ENCODE results near the gene TMCO4. TPM values are rescaled to one million over a fixed set of nuclear protein-coding genes. Genes with fewer than 3 reads are reported as not detected.

The TMCO4 gene
- total and polyA plus RNA-seq, 8 donors, result 15.7 to 22.1 (median 18.9) TPM

DNA sequence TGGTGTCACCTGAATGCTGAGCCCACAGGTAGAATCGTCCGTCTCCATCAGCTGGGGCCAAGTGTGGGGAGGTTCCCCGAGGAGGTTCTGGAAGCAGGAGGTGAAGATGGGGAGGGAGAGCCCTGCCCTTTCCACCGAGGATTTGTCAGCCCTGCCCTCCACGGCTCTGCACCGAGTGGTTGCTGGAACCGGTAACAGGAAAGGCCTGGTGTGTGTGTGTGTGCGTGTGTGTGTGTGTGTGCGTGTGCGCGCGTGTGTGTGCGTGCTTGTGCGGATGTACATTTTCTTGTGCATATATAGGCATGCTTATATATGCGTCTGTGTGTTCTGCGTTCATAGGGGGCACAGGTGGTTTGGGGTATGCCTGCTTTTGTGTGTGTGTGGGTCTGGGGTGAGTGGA, 152.1 kb downstream of the TMCO4 start:
- no peak for DNase-seq
- H3K27me3 ChIP-seq, result peaks cover 6 to 46% of the 10 kb centered on the region in 2 donors
- H3K27ac ChIP-seq, result no peak overlapping the region
- peaks cover 0 to 48% of the 10 kb centered on the region in 2 donors for H3K4me1 ChIP-seq
- no peak for TF ChIP-seq CTCF (IDR thresholded peaks at IDR 0.05)
- no peaks in the 10 kb centered on the region for H3K36me3 ChIP-seq
- intact Hi-C loops (cut with DNase I), result loop anchor here in 1 of 2 donors (10.0 kb wide), 1 partner anchor 153 kb away; no protein-coding TSS in a partner anchor
- H3K4me3 ChIP-seq, result peak overlapping the region in 1 of 2 donors; percentile 55
- H3K9me3 ChIP-seq, result no peaks in the 10 kb centered on the region
- no peak for ATAC-seq

DNA sequence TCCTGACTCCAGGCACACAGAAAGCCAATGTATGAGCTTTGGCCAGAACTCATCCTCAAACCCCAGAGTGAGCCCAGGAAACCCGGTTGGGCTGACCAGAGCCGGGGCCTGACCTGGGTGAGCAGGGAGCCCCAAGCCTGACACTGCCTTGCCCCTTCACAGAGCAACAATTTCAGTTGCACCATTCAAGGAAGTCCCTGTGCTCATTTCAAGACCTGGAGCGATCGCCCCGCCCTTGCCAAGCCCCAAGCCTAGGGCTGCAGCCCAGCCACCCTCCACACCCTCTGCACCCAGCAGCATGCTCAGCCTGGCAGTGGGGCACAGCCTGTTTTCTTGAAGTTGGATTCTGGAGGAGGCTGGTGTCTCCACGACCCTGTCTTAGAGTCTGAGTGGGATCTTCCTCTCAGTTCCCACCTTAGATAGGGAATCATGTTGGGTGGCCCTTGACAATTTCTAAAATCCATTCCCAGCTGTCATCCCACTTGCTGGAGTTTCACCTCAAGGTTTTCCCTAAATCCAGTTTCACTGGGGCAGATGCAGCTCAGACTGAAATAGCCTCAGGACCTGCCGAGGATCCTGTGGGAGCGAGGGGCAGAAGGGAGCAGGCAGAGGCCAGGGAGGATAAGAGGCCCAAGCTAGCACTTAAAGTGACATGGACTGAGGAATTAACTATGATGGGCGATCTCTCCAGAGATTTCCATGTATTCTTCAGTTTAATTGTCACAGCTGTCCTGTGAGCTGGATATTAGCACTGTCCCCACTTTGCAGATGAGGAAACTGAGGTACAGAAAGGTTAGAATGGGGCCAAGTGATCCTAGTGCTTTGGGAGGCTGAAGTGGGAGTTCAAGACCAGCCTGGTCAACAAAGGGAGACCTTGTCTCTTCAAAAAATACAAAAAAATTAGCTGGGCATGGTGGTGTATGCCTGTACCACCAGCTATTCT, 153.1 kb downstream of the TMCO4 start:
- ATAC-seq, result peak; percentile 13
- H3K27ac ChIP-seq, result peak overlapping the region in 1 of 2 donors; percentile 48
- intact Hi-C loops (cut with DNase I), result loop anchor here in 1 of 2 donors (10.0 kb wide), 1 partner anchor 152 kb away; no protein-coding TSS in a partner anchor
- H3K9me3 ChIP-seq, result no peaks in the 10 kb centered on the region
- peak overlapping the region; percentile 50 to 55 for H3K4me3 ChIP-seq
- H3K36me3 ChIP-seq, result no peaks in the 10 kb centered on the region
- peaks cover 0 to 48% of the 10 kb centered on the region in 2 donors for H3K4me1 ChIP-seq
- TF ChIP-seq CTCF (IDR thresholded peaks at IDR 0.05), result no peak
- H3K27me3 ChIP-seq, result peaks cover 6 to 56% of the 10 kb centered on the region in 2 donors
- DNase-seq, result no peak

GRCh38 chr1:19645411-19646251, 154.1 kb downstream of the TMCO4 start:
- DNase-seq (no peak), ATAC-seq (no peak)
- Histone ChIP-seq H3K27ac (peak overlapping the region; percentile 68 to 79), H3K36me3 (no peaks in the 10 kb centered on the region), H3K4me1 (peaks cover 0 to 40% of the 10 kb centered on the region in 2 donors), H3K27me3 (peaks cover 6 to 65% of the 10 kb centered on the region in 2 donors), H3K4me3 (peak overlapping the region; percentile 50 to 55), H3K9me3 (no peaks in the 10 kb centered on the region)
- intact Hi-C loops (cut with DNase I), result loop anchor here in 1 of 2 donors (10.0 kb wide), 1 partner anchor 151 kb away; no protein-coding TSS in a partner anchor
- no peak for TF ChIP-seq CTCF (IDR thresholded peaks at IDR 0.05)

DNA sequence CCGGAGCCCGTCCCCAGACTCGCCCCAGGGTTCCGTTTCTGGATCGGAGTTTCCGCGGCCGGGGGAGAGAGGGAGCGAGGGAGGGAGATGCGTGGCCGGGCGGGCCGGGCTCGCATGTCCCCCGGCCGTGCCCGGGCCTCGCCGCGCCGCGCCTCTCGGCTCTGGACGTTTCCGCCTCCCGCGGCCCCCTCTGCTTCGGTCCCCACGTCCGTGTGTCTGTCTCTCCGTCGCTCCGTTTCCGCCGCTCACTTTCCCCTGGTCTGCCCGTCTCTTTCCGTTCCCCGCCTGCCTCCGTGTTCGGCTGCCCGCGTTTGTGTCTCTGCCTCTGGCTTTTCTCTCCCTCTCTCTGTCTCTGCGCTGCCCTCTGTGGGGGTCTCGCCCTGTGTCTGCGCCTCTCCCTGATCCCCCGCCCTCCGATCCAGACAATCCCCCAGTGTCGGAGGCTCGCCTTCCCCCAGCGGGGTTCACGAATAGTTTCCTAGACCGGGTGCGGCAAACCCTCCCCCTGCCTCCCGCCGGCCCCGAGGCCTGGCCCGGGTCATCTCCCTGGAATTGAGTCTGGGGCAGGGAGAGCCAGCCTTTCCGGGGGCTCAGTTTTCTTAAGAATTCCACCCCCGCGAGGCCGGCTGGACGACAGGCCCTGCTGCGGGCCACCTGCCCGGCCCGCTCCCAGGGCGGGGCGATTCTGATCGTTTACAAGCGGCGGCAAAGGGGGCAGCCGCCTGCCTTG, 154.9 kb downstream of the TMCO4 start:
- Histone ChIP-seq H3K27ac (peak overlapping the region; percentile 68 to 79), H3K9me3 (no peaks in the 10 kb centered on the region), H3K4me1 (peaks cover 0 to 37% of the 10 kb centered on the region in 2 donors), H3K27me3 (peaks cover 6 to 68% of the 10 kb centered on the region in 2 donors), H3K4me3 (peak overlapping the region; percentile 50 to 55), H3K36me3 (no peaks in the 10 kb centered on the region)
- TF ChIP-seq CTCF (IDR thresholded peaks at IDR 0.05), result no peak
- peak; percentile 11 for ATAC-seq
- no peak for DNase-seq
- intact Hi-C loops (cut with DNase I), result loop anchor here in 1 of 2 donors (10.0 kb wide), 1 partner anchor 150 kb away; no protein-coding TSS in a partner anchor

Measured in left lung (tissue), 10 donors.